Thyroid gland (tissue), 4 donors: Measurements from ENCODE around the gene PHF3. TPM values are rescaled to one million over a fixed set of nuclear protein-coding genes. Genes with fewer than 3 reads are reported as not detected.
"Not testable (repeated sequence)": the region's sequence is repeated elsewhere in the genome, so short reads cannot be mapped to it uniquely, and the experiment has no call there.

Experiments used
- DNase-seq, 2 donors: peaks; one replicate each; pipeline ENCODE4 v3.0.0-alpha.2; 2019
- H3K27ac ChIP-seq, 3 donors: fragments of 200-600 bp; sonication (generic); 1 replicate in 2 of 3; 2 replicates in 1 of 3; pipeline ENCODE4 v1.5.1; 2016 to 2019; ENCODE audit warnings: mild to moderate bottlenecking in 1 of 3, moderate library complexity in 1 of 3
- H3K27me3 ChIP-seq: fragments of 200-600 bp; sonication (generic); one replicate; pipeline ENCODE4 v1.5.1; 2019
- H3K36me3 ChIP-seq, 2 donors: fragments of 200-600 bp; sonication (generic); one replicate each; pipeline ENCODE4 v1.5.1; 2016 to 2019
- H3K4me1 ChIP-seq, 2 donors: fragments of 200-600 bp; sonication (generic); one replicate each; pipeline ENCODE4 v1.5.1; 2017 to 2019
- H3K4me3 ChIP-seq, 3 donors: fragments of 200-600 bp; sonication (generic); replicated peaks in 1 of 3; 1 replicate in 2 of 3; 2 replicates in 1 of 3; pipeline ENCODE4 v1.5.1; 2016; ENCODE audit warnings: mild to moderate bottlenecking in 1 of 3
- H3K9me3 ChIP-seq: fragments of 200-600 bp; sonication (generic); one replicate; pipeline ENCODE4 v1.5.1; 2017
- CTCF ChIP-seq, 6 experiments: fragments of 200-600 bp in 3 of 6; fragments of 450-650 bp in 3 of 6; sonication (generic) in 3 of 6; IDR thresholded peaks; one replicate each; pipeline ENCODE4 v1.5.1; 2016 to 2019; ENCODE audit warnings: antibody characterized with exemption in 6 of 6, mild to moderate bottlenecking in 2 of 6, inconsistent platforms in 1 of 6, moderate library complexity in 1 of 6
- POLR2A ChIP-seq, 2 donors: fragments of 450-650 bp; IDR thresholded peaks; one replicate each; pipeline ENCODE4 v1.6.1; 2017; ENCODE audit warnings: antibody characterized with exemption in 2 of 2, mild to moderate bottlenecking in 2 of 2, moderate library complexity in 1 of 2
- WGBS, 2 donors: methylation state at CpG; one replicate each; pipeline ENCODE4 v1.1.5; 2017; 5-methylcytosine and 5-hydroxymethylcytosine counted together
- intact Hi-C: fragments of 100-400 bp; cut with DNase I; formaldehyde crosslinking; loops from one replicate; pipeline ENCODE4 v1.15.1; 2023
- total RNA-seq, 4 donors: library from RNA; depleted of rRNA; stranded (reverse); fragments of >200 nt; gene quantifications; one replicate each; pipeline ENCODE4 v1.2.3, GENCODE V29; 2016

The PHF3 gene
- total RNA-seq, 4 donors from 2014 or later = 74.4 to 114 (median 89.6) TPM

DNA sequence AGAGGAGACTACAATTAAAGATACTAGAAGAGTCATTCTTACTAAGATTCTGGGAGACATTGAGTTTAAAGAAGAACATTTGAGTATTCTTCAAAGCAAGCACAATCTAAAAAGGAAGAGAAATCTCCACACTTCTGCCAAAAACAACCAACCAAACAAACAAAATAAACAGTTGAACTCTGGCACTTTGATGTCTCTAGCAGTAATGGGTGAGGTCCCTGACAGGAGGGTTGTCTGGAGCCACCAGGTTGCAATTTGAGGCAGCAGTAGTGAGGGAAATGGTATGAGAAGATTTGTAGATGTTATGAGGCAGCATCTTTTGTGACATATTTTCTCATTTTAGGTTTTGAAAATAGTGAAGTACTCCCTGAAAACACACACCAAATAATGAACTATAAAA lies 108.1 kb downstream of the PHF3 start:
- intact Hi-C loops = no loop called here
- Histone ChIP-seq H3K9me3 (no peaks in the 10 kb centered on the region), H3K36me3 (no peaks in the 10 kb centered on the region), H3K4me3 (no peak overlapping the region), H3K4me1 (no peaks in the 10 kb centered on the region), H3K27ac (no peak overlapping the region), H3K27me3 (no peaks in the 10 kb centered on the region)
- TF ChIP-seq POLR2A (IDR thresholded peaks at IDR 0.05) (no peak), CTCF (IDR thresholded peaks at IDR 0.05) (no peak)
- DNase-seq = no peak

- intact Hi-C loops = no loop called here
- Histone ChIP-seq H3K27me3 (no peaks in the 10 kb centered on the region), H3K9me3 (no peaks in the 10 kb centered on the region), H3K27ac (no peak overlapping the region), H3K4me3 (no peak overlapping the region), H3K36me3 (no peaks in the 10 kb centered on the region), H3K4me1 (no peaks in the 10 kb centered on the region)
- TF ChIP-seq CTCF (IDR thresholded peaks at IDR 0.05) (no peak), POLR2A (IDR thresholded peaks at IDR 0.05) (no peak)
- WGBS, 2 donors = 93 to 95% methylated on average over 4 of the region's 4 CpGs
- DNase-seq = no peak
Observed at GRCh38 chr6:63744810-63745209, 109.2 kb downstream of the PHF3 start.

DNA sequence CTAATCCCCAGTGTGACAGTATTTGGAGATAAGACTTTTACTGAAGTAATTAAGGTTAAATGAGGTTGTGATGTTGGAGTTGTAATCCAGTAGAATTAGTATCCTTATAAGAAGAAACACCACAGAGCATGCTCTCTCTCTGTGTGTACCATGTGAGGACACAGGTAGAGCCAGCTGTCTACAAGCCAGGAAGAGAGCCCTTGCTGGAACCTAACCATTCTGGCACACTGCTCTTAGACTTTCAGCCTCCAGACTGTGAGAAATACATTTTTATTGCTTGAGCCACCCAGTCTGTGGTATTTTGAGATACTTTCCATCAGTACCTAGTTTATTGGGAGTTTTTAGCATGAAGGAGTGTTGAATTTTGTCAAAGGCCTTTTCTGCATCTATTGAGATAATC lies 110.2 kb downstream of the PHF3 start:
- no peak overlapping the region for H3K4me3 ChIP-seq
- intact Hi-C loops = no loop called here
- H3K4me1 ChIP-seq = no peaks in the 10 kb centered on the region
- DNase-seq = no peak
- H3K27me3 ChIP-seq = no peaks in the 10 kb centered on the region
- H3K9me3 ChIP-seq = no peaks in the 10 kb centered on the region
- H3K36me3 ChIP-seq = no peaks in the 10 kb centered on the region
- no peak overlapping the region for H3K27ac ChIP-seq
- TF ChIP-seq POLR2A (IDR thresholded peaks at IDR 0.05) (no peak), CTCF (IDR thresholded peaks at IDR 0.05) (no peak)

GRCh38 chr6:63750400-63750799 lies 114.8 kb downstream of the PHF3 start:
- TF ChIP-seq POLR2A (IDR thresholded peaks at IDR 0.05) (no peak), CTCF (IDR thresholded peaks at IDR 0.05) (no peak)
- no peak for DNase-seq
- no peaks in the 10 kb centered on the region for H3K4me1 ChIP-seq
- no peaks in the 10 kb centered on the region for H3K27me3 ChIP-seq
- H3K27ac ChIP-seq = no peak overlapping the region
- 91 to 97% methylated on average over 2 of the region's 2 CpGs for WGBS, 2 donors
- no peaks in the 10 kb centered on the region for H3K9me3 ChIP-seq
- intact Hi-C loops = no loop called here
- H3K36me3 ChIP-seq = no peaks in the 10 kb centered on the region
- no peak overlapping the region for H3K4me3 ChIP-seq

DNA sequence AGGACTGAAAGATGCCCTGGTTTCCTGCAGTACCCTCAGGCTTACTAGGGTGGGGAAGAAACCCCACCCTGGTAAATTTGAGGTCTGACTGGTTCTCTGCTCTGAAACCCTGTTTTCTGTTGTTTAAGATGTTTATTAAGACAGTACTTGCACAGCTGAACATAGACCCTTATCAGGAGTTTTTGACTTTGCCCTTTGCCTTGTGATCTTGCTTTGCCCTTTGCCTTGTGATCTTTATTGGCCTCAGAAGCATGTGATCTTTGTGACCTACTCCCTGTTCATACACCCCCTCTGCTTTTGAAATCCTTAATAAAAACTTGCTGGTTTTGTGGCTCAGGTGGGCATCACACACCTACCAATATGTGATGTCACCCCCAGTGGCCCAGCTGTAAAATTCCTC lies 121.7 kb downstream of the PHF3 start:
- H3K4me1 ChIP-seq, H3K9me3 ChIP-seq, H3K27ac ChIP-seq, H3K27me3 ChIP-seq, DNase-seq, intact Hi-C loops, H3K36me3 ChIP-seq, H3K4me3 ChIP-seq: not testable (repeated sequence)

GRCh38 chr6:63757826-63758225 lies 122.2 kb downstream of the PHF3 start:
- no peak for TF ChIP-seq CTCF (IDR thresholded peaks at IDR 0.05)
- no peak for TF ChIP-seq POLR2A (IDR thresholded peaks at IDR 0.05)

More at GRCh38 chr6:63757826-63758225, 122.2 kb downstream of the PHF3 start:
- H3K27ac ChIP-seq = no peak overlapping the region
- no peak overlapping the region for H3K4me3 ChIP-seq
- no peak for DNase-seq
- no peaks in the 10 kb centered on the region for H3K9me3 ChIP-seq
- WGBS, 2 donors = 94 to 95% methylated on average over 1 of the region's 1 CpG
- H3K4me1 ChIP-seq = no peaks in the 10 kb centered on the region
- no peaks in the 10 kb centered on the region for H3K36me3 ChIP-seq
- no peaks in the 10 kb centered on the region for H3K27me3 ChIP-seq
- intact Hi-C loops = no loop called here
